HepG2 (cell line): ENCODE data around the gene KIF1B. TPM values are rescaled to one million over a fixed set of nuclear protein-coding genes. Genes with fewer than 3 reads are reported as not detected.

Source experiments
- AHDC1 ChIP-seq: sonication (generic); formaldehyde crosslinking; IDR thresholded peaks from 2 replicates; pipeline ENCODE4 v1.5.1; 2020; ENCODE audit warnings: mild to moderate bottlenecking, missing genetic modification reagents, borderline replicate concordance
- E2F2 ChIP-seq: sonication (generic); formaldehyde crosslinking; IDR thresholded peaks from 2 replicates; pipeline ENCODE4 v1.4.0; 2020; ENCODE audit warnings: missing genetic modification reagents, borderline replicate concordance
- FOXO1 ChIP-seq: sonication (generic); formaldehyde crosslinking; IDR thresholded peaks from 2 replicates; pipeline ENCODE4 v1.4.0; 2020; ENCODE audit warnings: missing genetic modification reagents
- GRHL1 ChIP-seq: sonication (generic); formaldehyde crosslinking; conservative IDR thresholded peaks from 2 replicates; pipeline ENCODE4 v1.8.0; 2022; ENCODE audit warnings: missing genetic modification reagents
- KLF16 ChIP-seq, 2 experiments: sonication (generic) in 1 of 2; formaldehyde crosslinking in 1 of 2; IDR thresholded peaks; 2 replicates each; pipeline versions ENCODE4 v1.6.1 to v1.8.0; 2016 to 2023; ENCODE audit warnings: missing genetic modification reagents in 2 of 2, missing compliant biosample characterization in 1 of 2
- RFXAP ChIP-seq: sonication (generic); formaldehyde crosslinking; IDR thresholded peaks from 2 replicates; pipeline ENCODE4 v1.4.0; 2020; ENCODE audit warnings: missing genetic modification reagents, borderline replicate concordance
- TARDBP ChIP-seq: sonication (generic); formaldehyde crosslinking; IDR thresholded peaks from 2 replicates; pipeline ENCODE4 v1.8.0; 2022; ENCODE audit warnings: mild to moderate bottlenecking, missing genetic modification reagents
- TEAD3 ChIP-seq: optimal IDR thresholded peaks from 2 replicates; pipeline ENCODE3; 2016; ENCODE audit warnings: borderline replicate concordance
- USF2 ChIP-seq, 2 experiments: sonication (generic) in 1 of 2; formaldehyde crosslinking in 1 of 2; IDR thresholded peaks; 2 replicates each; pipeline versions ENCODE4 v1.5.1 to v1.6.1; 2011 to 2020; ENCODE audit warnings: borderline replicate concordance in 1 of 2, low read depth in 1 of 2, low read length in 1 of 2, mild to moderate bottlenecking in 1 of 2, missing genetic modification reagents in 1 of 2, moderate library complexity in 1 of 2
- ZBTB10 ChIP-seq: sonication (generic); formaldehyde crosslinking; IDR thresholded peaks from 2 replicates; pipeline ENCODE4 v1.4.0; 2020; ENCODE audit warnings: missing genetic modification reagents, borderline replicate concordance
- ZNF670 ChIP-seq: sonication (generic); formaldehyde crosslinking; IDR thresholded peaks from 2 replicates; pipeline ENCODE4 v1.8.0; 2022; ENCODE audit warnings: mild to moderate bottlenecking, missing genetic modification reagents, borderline replicate concordance
- ZSCAN20 ChIP-seq: sonication (generic); formaldehyde crosslinking; IDR thresholded peaks from 2 replicates; pipeline ENCODE4 v1.4.0; 2020; ENCODE audit warnings: missing genetic modification reagents, mild to moderate bottlenecking, borderline replicate concordance
- polyA plus RNA-seq, 8 experiments: library from polyadenylated mRNA; depleted of rRNA in 3 of 8; stranded (reverse) in 7 of 8; unstranded in 1 of 8; fragments of >200 nt; fragmentation: Illumina TruSeq in 4 of 8; extraction: Trizol in 4 of 8; gene quantifications; 2 replicates each; pipeline versions ENCODE4 v1.2.1 to v1.2.3, GENCODE V29; 2011 to 2016; ENCODE audit warnings: low read depth in 4 of 8, missing spikeins in 1 of 8, mixed read lengths in 1 of 8; ENCODE audit not compliant: insufficient read depth in 1 of 8
- total RNA-seq, 5 experiments: library from RNA; depleted of rRNA; stranded (reverse); fragments of >200 nt; fragmentation: Illumina TruSeq; extraction: Trizol; gene quantifications; 2 replicates each; pipeline ENCODE4 v1.2.3, GENCODE V29; 2016; ENCODE audit warnings: low read depth in 1 of 5

The KIF1B gene
- total and polyA plus RNA-seq, 2 of the 13 experiments (the other 11 are each of a cell fraction or from before 2014, with no cell fraction given) = 26.7 to 32.5 TPM

GRCh38 chr1:10171105-10171767 lies 39.1 kb upstream of the KIF1B start (continued):
- TF ChIP-seq KLF16 (CRISPR knock-in tag; IDR thresholded peaks at IDR 0.05) (peak in 1 of 2 experiments; percentile 86; a peak in 1 of 4 replicates), USF2 (IDR thresholded peaks at IDR 0.05; ENCODE audit: low read depth, low read length) (no peak), USF2 (CRISPR knock-in tag; IDR thresholded peaks at IDR 0.05; ENCODE audit: borderline replicate concordance) (no peak), TARDBP (CRISPR knock-in tag) (peak; percentile 38; the same call in 1 of the 2 replicates), RFXAP (peak; percentile 88; the same call in 1 of the 2 replicates), FOXO1 (peak; percentile 78), GRHL1 (CRISPR knock-in tag) (no peak), AHDC1 (peak; percentile 87; the same call in 1 of the 2 replicates), TEAD3 (CRISPR knock-in tag) (peak; percentile 52), ZSCAN20 (peak; percentile 65; the same call in 1 of the 2 replicates), E2F2 (CRISPR knock-in tag) (no peak), ZBTB10 (CRISPR knock-in tag) (peak; percentile 61; the same call in 1 of the 2 replicates), ZNF670 (CRISPR knock-in tag) (0 out of 2 replicates have a peak, but pooled peaks have one; percentile 26)
